ENCODE data around the gene RAD54L.

DNA sequence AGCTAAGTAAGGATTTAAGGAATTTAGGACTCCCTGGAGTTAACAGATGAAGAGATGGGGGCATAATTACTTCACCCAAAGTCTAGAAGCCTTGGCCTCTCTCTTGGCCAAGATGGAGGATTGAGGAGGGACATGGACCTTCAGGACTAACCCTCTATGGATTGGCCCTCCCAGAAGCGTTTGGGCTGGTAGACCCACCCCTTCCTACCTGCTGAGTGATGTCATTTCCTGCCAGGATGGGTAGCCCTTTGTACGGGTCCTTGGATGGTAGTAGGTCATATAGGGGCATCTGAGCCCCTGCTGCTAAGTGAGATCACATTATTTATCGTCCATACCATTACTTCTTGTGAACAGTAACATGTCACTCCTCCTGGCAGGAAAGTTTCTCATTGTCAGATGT lies 26.8 kb upstream of the RAD54L start:
- TF ChIP-seq SP1 (IDR thresholded peaks at IDR 0.05) (no peak), BHLHE40 (IDR thresholded peaks at IDR 0.05; ENCODE audit: borderline replicate concordance) (no peak), HDGF (IDR thresholded peaks at IDR 0.05; ENCODE audit: borderline replicate concordance) (no peak), ZNF384 (IDR thresholded peaks at IDR 0.05) (no peak), NFRKB (IDR thresholded peaks at IDR 0.05) (no peak), ARNT (IDR thresholded peaks at IDR 0.05) (no peak), FOXK2 (IDR thresholded peaks at IDR 0.05) (no peak), FOXM1 (IDR thresholded peaks at IDR 0.05; ENCODE audit: borderline replicate concordance) (no peak)

All from HEK293T (cell line).